SK-MEL-5 (cell line): ENCODE data around the gene TOR3A. TPM values are rescaled to one million over a fixed set of nuclear protein-coding genes. Genes with fewer than 3 reads are reported as not detected.
A peak's percentile ranks its signal among the peaks of the same experiment; 100 is the strongest.
"Not testable (repeated sequence)": the region's sequence is repeated elsewhere in the genome, so short reads cannot be mapped to it uniquely, and the experiment has no call there.

Experiments used
- DNase-seq: peaks from one replicate; pipeline ENCODE4 v3.0.0-alpha.2; 2016; ENCODE audit warnings: low read depth, low spot score
- in situ Hi-C: cut with HindIII; loops from 2 replicates; pipeline ENCODE4 v1.10.0; 2016; ENCODE audit warnings: low sequenced_read_pairs, high pct_unique_total_duplicates, low pct_unique_long_range_greater_than_20kb
- small RNA-seq, 2 experiments: library from RNA; depleted of rRNA; stranded (forward); fragments of <200 nt; gene quantifications; one replicate each; pipeline ENCODE3, GENCODE V24; 2014
- total RNA-seq: library from RNA; depleted of rRNA; stranded (reverse); fragments of >200 nt; shearing (Covaris generic); gene quantifications from 2 replicates; pipeline ENCODE4 v1.2.3, GENCODE V29; 2014; rRNA removed

The TOR3A gene
- total RNA-seq, 1 experiment from 2014 or later, result 15.0 TPM

- in situ Hi-C loops, result no loop called here
- DNase-seq, result peak; percentile 22
Measured at GRCh38 chr1:179129702-179130473, 48.0 kb downstream of the TOR3A start.

- in situ Hi-C loops, DNase-seq: not testable (repeated sequence)
Measured at GRCh38 chr1:179135168-179135567, 53.3 kb downstream of the TOR3A start.

GRCh38 chr1:179135707-179136106 is 53.8 kb downstream of the TOR3A start:
- in situ Hi-C loops, result not testable (repeated sequence)

GRCh38 chr1:179137617-179138255 is 55.9 kb downstream of the TOR3A start:
- no peak for DNase-seq
- in situ Hi-C loops, result no loop called here

More at GRCh38 chr1:179135707-179136106, 53.8 kb downstream of the TOR3A start:
- DNase-seq, result not testable (repeated sequence)

- DNase-seq, in situ Hi-C loops: not testable (repeated sequence)
Measured at GRCh38 chr1:179138755-179139154, 56.9 kb downstream of the TOR3A start.

- in situ Hi-C loops, result no loop called here
- DNase-seq, result peak; percentile 53
Measured at GRCh38 chr1:179141592-179142251, 59.9 kb downstream of the TOR3A start.

GRCh38 chr1:179142889-179143299 is 61.0 kb downstream of the TOR3A start:
- in situ Hi-C loops, result no loop called here

GRCh38 chr1:179143322-179143721 is 61.5 kb downstream of the TOR3A start:
- peak; percentile 71 for DNase-seq
- in situ Hi-C loops, result no loop called here

More at GRCh38 chr1:179142889-179143299, 61.0 kb downstream of the TOR3A start:
- peak; percentile 98 for DNase-seq

- no peak for DNase-seq
- in situ Hi-C loops, result no loop called here
Measured at GRCh38 chr1:179144626-179145025, 62.8 kb downstream of the TOR3A start.

GRCh38 chr1:179145521-179145920 is 63.7 kb downstream of the TOR3A start:
- in situ Hi-C loops, result no loop called here
- no peak for DNase-seq

Small RNAs within 50 kb of the gene (small RNA-seq; reads per million reads assigned to genes)
- 0 reads per million in 2 experiments for gene AL512326.3

Other genes with a start within 250 kb of the TOR3A start
- 1.8 and 2.2 TPM in 2 replicates for gene ANGPTL1, start 211.0 kb upstream of the TOR3A start, total RNA-seq
- gene FAM20B, start 56.2 kb upstream of the TOR3A start, total RNA-seq, result 28.6 and 28.9 TPM in 2 replicates
- gene ABL2, start 147.6 kb downstream of the TOR3A start, total RNA-seq, result 61.3 and 63.2 TPM in 2 replicates
- 37.1 and 42.9 TPM in 2 replicates for gene SOAT1, start 211.7 kb downstream of the TOR3A start, total RNA-seq